H9 (cell line): ENCODE data around the gene NSD1. TPM values are rescaled to one million over a fixed set of nuclear protein-coding genes. Genes with fewer than 3 reads are reported as not detected.

Experiments used
- DNase-seq: peaks from one replicate; pipeline ENCODE4 v3.0.0-alpha.2; 2017
- H2AFZ ChIP-seq: one replicate; pipeline ENCODE4 v1.6.1; 2013; ENCODE audit warnings: mild to moderate bottlenecking, low read length, control low read depth, moderate library complexity
- H2AK5ac ChIP-seq: 2 replicates; pipeline ENCODE4 v1.6.1; 2013; ENCODE audit warnings: low read length, control low read depth, mixed read lengths; ENCODE audit not compliant: insufficient read length
- H2BK120ac ChIP-seq: one replicate; pipeline ENCODE4 v1.6.1; 2013; ENCODE audit warnings: low read depth, mild to moderate bottlenecking, low read length, control low read depth, inconsistent platforms; ENCODE audit not compliant: poor library complexity, severe bottlenecking
- H2BK12ac ChIP-seq: 2 replicates; pipeline ENCODE4 v1.6.1; 2013; ENCODE audit warnings: low read length, control low read depth, mixed read lengths, low read depth; ENCODE audit not compliant: insufficient read length
- H2BK15ac ChIP-seq: 2 replicates; pipeline ENCODE4 v1.6.1; 2013; ENCODE audit warnings: low read depth, low read length, control low read depth
- H2BK20ac ChIP-seq: one replicate; pipeline ENCODE4 v1.6.1; 2013; ENCODE audit warnings: low read depth, mild to moderate bottlenecking, low read length, control low read depth, inconsistent platforms; ENCODE audit not compliant: poor library complexity, severe bottlenecking
- H2BK5ac ChIP-seq: 2 replicates; pipeline ENCODE4 v1.6.1; 2013; ENCODE audit warnings: low read length, control low read depth, mixed read lengths; ENCODE audit not compliant: insufficient read length
- H3K14ac ChIP-seq: 2 replicates; pipeline ENCODE4 v1.6.1; 2013; ENCODE audit warnings: low read length, control low read depth; ENCODE audit not compliant: insufficient read depth
- H3K18ac ChIP-seq: 2 replicates; pipeline ENCODE4 v1.6.1; 2013; ENCODE audit warnings: low read depth, mild to moderate bottlenecking, mixed read lengths, low read length, control low read depth; ENCODE audit not compliant: insufficient read length
- H3K23ac ChIP-seq: 2 replicates; pipeline ENCODE4 v1.6.1; 2013; ENCODE audit warnings: low read length, control low read depth, mixed read lengths, low read depth; ENCODE audit not compliant: insufficient read length
- H3K23me2 ChIP-seq: 2 replicates; pipeline ENCODE4 v1.6.1; 2013; ENCODE audit warnings: low read depth, mild to moderate bottlenecking, mixed read lengths, low read length, control low read depth; ENCODE audit not compliant: insufficient read length, poor library complexity, severe bottlenecking
- H3K27ac ChIP-seq: 2 replicates; pipeline ENCODE4 v1.5.1; 2013; ENCODE audit warnings: low read length, control low read depth, mixed read lengths, low read depth; ENCODE audit not compliant: insufficient read length
- H3K27me3 ChIP-seq: 2 replicates; pipeline ENCODE4 v1.6.1; 2013; ENCODE audit warnings: low read length, control low read depth, inconsistent platforms; ENCODE audit not compliant: insufficient read depth
- H3K4ac ChIP-seq: 2 replicates; pipeline ENCODE4 v1.6.1; 2013; ENCODE audit warnings: low read depth, mild to moderate bottlenecking, control low read depth, inconsistent platforms, low read length, moderate library complexity
- H3K4me1 ChIP-seq: 2 replicates; pipeline ENCODE4 v1.6.1; 2013; ENCODE audit warnings: low read length, control low read depth, inconsistent platforms; ENCODE audit not compliant: insufficient read depth
- H3K4me2 ChIP-seq: 2 replicates; pipeline ENCODE4 v1.6.1; 2013; ENCODE audit warnings: low read length, control low read depth, mixed read lengths; ENCODE audit not compliant: insufficient read length, insufficient read depth
- H3K56ac ChIP-seq: 2 replicates; pipeline ENCODE4 v1.6.1; 2013; ENCODE audit warnings: low read depth, mild to moderate bottlenecking, mixed read lengths, low read length, control low read depth; ENCODE audit not compliant: insufficient read length
- H3K79me1 ChIP-seq: 2 replicates; pipeline ENCODE4 v1.6.1; 2013; ENCODE audit warnings: low read depth, mild to moderate bottlenecking, moderate library complexity, low read length, control low read depth, inconsistent platforms; ENCODE audit not compliant: insufficient read depth, poor library complexity, severe bottlenecking
- H3K79me2 ChIP-seq: 2 replicates; pipeline ENCODE4 v1.6.1; 2013; ENCODE audit warnings: low read length, control low read depth, inconsistent platforms; ENCODE audit not compliant: insufficient read depth
- H3K9ac ChIP-seq: 2 replicates; pipeline ENCODE4 v1.6.1; 2013; ENCODE audit warnings: low read length, control low read depth, mixed read lengths; ENCODE audit not compliant: insufficient read length; ENCODE audit errors: extremely low read depth
- H3K9me3 ChIP-seq: one replicate; pipeline ENCODE4 v1.6.1; 2013; ENCODE audit warnings: low read depth, low read length, inconsistent platforms; ENCODE audit not compliant: control insufficient read depth
- H3T11ph ChIP-seq: one replicate; pipeline ENCODE4 v1.6.1; 2013; ENCODE audit warnings: mild to moderate bottlenecking, low read length, control low read depth, inconsistent platforms
- H4K20me1 ChIP-seq: one replicate; pipeline ENCODE4 v1.6.1; 2013; ENCODE audit not compliant: control insufficient read depth, insufficient read length, insufficient read depth
- H4K5ac ChIP-seq: 2 replicates; pipeline ENCODE4 v1.6.1; 2013; ENCODE audit warnings: low read depth, mild to moderate bottlenecking, mixed read lengths, low read length, control low read depth; ENCODE audit not compliant: insufficient read length
- H4K8ac ChIP-seq: replicated peaks from 2 replicates; pipeline ENCODE4 v1.6.1; 2013; ENCODE audit warnings: low read length, control low read depth, mixed read lengths, low read depth; ENCODE audit not compliant: insufficient read length
- H4K91ac ChIP-seq: 2 replicates; pipeline ENCODE4 v1.6.1; 2013; ENCODE audit warnings: low read depth, mild to moderate bottlenecking, moderate library complexity, mixed read lengths, low read length, control low read depth; ENCODE audit not compliant: insufficient read length
- H3K27ac Mint-ChIP-seq, 3 experiments: 2 replicates in 2 of 3; 3 replicates in 1 of 3; pipeline ENCODE4 v1.8.0; 2020 to 2021; ENCODE audit warnings: mixed read lengths in 3 of 3, mild to moderate bottlenecking in 1 of 3, moderate library complexity in 1 of 3
- H3K27me3 Mint-ChIP-seq: 2 replicates; pipeline ENCODE4 v1.8.0; 2021; ENCODE audit warnings: low read depth, mild to moderate bottlenecking, moderate library complexity, mixed read lengths
- H3K36me3 Mint-ChIP-seq, 3 experiments: 2 replicates in 2 of 3; 3 replicates in 1 of 3; pipeline ENCODE4 v1.8.0; 2020 to 2021; ENCODE audit warnings: low read depth in 3 of 3, mixed read lengths in 3 of 3; ENCODE audit not compliant: insufficient read depth in 1 of 3
- H3K4me1 Mint-ChIP-seq, 2 experiments: 2 replicates each; pipeline ENCODE4 v1.8.0; 2020; ENCODE audit warnings: mixed read lengths in 2 of 2
- H3K4me3 Mint-ChIP-seq, 2 experiments: 2 replicates in 1 of 2; 3 replicates in 1 of 2; pipeline ENCODE4 v1.8.0; 2020 to 2021; ENCODE audit warnings: mild to moderate bottlenecking in 2 of 2, mixed read lengths in 2 of 2, moderate library complexity in 1 of 2
- H3K9me3 Mint-ChIP-seq, 2 experiments: 2 replicates in 1 of 2; 3 replicates in 1 of 2; pipeline ENCODE4 v1.8.0; 2020; ENCODE audit warnings: mild to moderate bottlenecking in 2 of 2, mixed read lengths in 2 of 2, moderate library complexity in 1 of 2
- CTCF ChIP-seq: fragments of 200-600 bp; sonication (generic); conservative IDR thresholded peaks from 3 replicates; pipeline ENCODE4 v1.8.0; 2021; ENCODE audit warnings: antibody characterized with exemption, mild to moderate bottlenecking
- WGBS: extraction: QIAGEN DNeasy Blood & Tissue Kit; methylation state at CpG from one replicate; pipeline ENCODE4 v1.1.7; 2013; ENCODE audit warnings: missing lambda C conversion rate, low lambda C conversion rate, mixed read lengths; ENCODE audit not compliant: insufficient read length; ENCODE audit errors: extremely low coverage; 5-methylcytosine and 5-hydroxymethylcytosine counted together
- total RNA-seq: library from RNA; stranded (reverse); gene quantifications from 2 replicates; pipeline ENCODE4 v1.2.1, GENCODE V29; 2021

Gene NSD1
- total RNA-seq, 1 experiment from 2014 or later = 213 TPM

- no peak for DNase-seq
- Mint-ChIP-seq H3K4me1 (peaks cover 28 to 39% of the 10 kb centered on the region in 2 experiments), H3K36me3 (peaks cover 24 to 47% (median 29%) of the 10 kb centered on the region in 3 experiments), H3K27ac (peak overlapping the region; percentile 90 to 98 (median 94)), H3K27me3 (peaks cover 1% of the 10 kb centered on the region; the same call in 1 of the 2 replicates), H3K4me3 (peak overlapping the region; percentile 93 to 96), H3K9me3 (no peaks in the 10 kb centered on the region)
- no peak overlapping the region for H3K27ac ChIP-seq
- H3T11ph ChIP-seq = no peak overlapping the region
- peaks cover 9% of the 10 kb centered on the region; the same call in 1 of the 2 replicates for H3K79me2 ChIP-seq
- WGBS = no CpG with 5 or more reads among the region's 25 CpGs
- no peaks in the 10 kb centered on the region for H3K79me1 ChIP-seq
- TF ChIP-seq CTCF = no peak
- H3K9ac ChIP-seq = peak overlapping the region; percentile 93
- no peak overlapping the region for H3K23ac ChIP-seq
- H4K5ac ChIP-seq = no peak overlapping the region
- H2BK5ac ChIP-seq = no peak overlapping the region
- no peaks in the 10 kb centered on the region for H3K4me1 ChIP-seq
- no peak overlapping the region for H2BK20ac ChIP-seq
- peaks cover 13% of the 10 kb centered on the region for H3K23me2 ChIP-seq
- H3K4ac ChIP-seq = no peak overlapping the region
- no peak overlapping the region for H2BK12ac ChIP-seq
- peak overlapping the region; percentile 21 for H3K18ac ChIP-seq
- H2BK120ac ChIP-seq = no peak overlapping the region
- H3K27me3 ChIP-seq = no peaks in the 10 kb centered on the region
- no peak overlapping the region for H3K56ac ChIP-seq
- no peak overlapping the region for H2AFZ ChIP-seq
- peaks cover 5% of the 10 kb centered on the region for H4K20me1 ChIP-seq
- no peak overlapping the region for H4K91ac ChIP-seq
- H4K8ac ChIP-seq = no peak overlapping the region
- H3K9me3 ChIP-seq = no peaks in the 10 kb centered on the region
- no peak overlapping the region for H3K14ac ChIP-seq
- peak overlapping the region; percentile 71 for H3K4me2 ChIP-seq
- no peak overlapping the region for H2BK15ac ChIP-seq
- no peak overlapping the region for H2AK5ac ChIP-seq
Measured at GRCh38 chr5:177303925-177304391, 170.4 kb downstream of the NSD1 start.
